ENCODE results near the gene DDIT3. TPM values are rescaled to one million over a fixed set of nuclear protein-coding genes. Genes with fewer than 3 reads are reported as not detected.

Gene DDIT3
- total RNA-seq, 1 experiment from 2014 or later, result 84.7 TPM

GRCh38 chr12:57487597-57488401 lies 32.5 kb downstream of the DDIT3 start, which contains the start of gene MARS1 (continued):
- peak; percentile 90 for TF ChIP-seq SIN3A (IDR thresholded peaks at IDR 0.05; ENCODE audit: low read depth)
- peak; percentile 68 for TF ChIP-seq TCF7L2 (IDR thresholded peaks at IDR 0.05; ENCODE audit: borderline replicate concordance, extremely low read depth, insufficient read depth, insufficient read length)

DNA sequence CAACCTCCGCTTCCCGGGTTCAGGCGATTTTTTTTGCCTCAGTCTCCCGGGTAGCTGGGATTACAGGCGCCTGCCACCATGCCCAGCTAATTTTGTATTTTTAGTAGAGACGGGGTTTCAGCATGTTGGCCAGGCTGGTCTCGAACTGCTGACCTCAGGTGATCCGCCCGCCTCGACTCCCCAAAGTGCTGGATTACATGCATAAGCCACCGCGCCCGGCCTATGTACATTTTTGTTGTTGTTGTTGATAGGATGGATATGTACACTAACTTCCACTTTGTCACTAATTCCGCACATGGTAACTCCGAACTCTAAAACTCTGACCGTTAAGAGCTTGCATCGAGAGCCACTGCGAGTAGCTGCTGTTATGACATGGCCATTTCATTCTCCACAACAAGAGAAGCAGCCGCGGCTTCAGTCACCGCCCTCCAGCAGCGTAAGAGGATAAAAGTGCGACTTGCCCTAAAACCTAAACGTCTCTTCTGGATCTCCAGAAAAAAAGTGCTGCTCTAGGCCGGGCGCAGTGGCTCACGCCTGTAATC lies 33.2 kb downstream of the DDIT3 start:
- ChIA-PET POLR2A (interaction anchor here (0.7 to 1.3 kb wide), 2 partner anchors 30 to 44 kb away, joined by 3 to 4 read pairs; no protein-coding TSS in a partner anchor), CTCF (no interaction called here), RAD21 (ENCODE audit: low non-redundant PET in 1 of 2, low total read pairs in 2 of 2, uncharacterized antibody in 2 of 2, unreplicated experiment in 2 of 2) (no interaction called here)
- Histone ChIP-seq H3K79me2 (ENCODE audit: insufficient read depth, low read length) (peaks cover 36% of the 10 kb centered on the region), H3K4me2 (ENCODE audit: low read length) (peak overlapping the region; percentile 53), H3K4me1 (ENCODE audit: control insufficient read depth in 1 of 2, insufficient read depth in 2 of 2, low read length in 2 of 2) (peaks cover 4 to 14% of the 10 kb centered on the region in 2 experiments; a peak in 3 of 4 replicates), H3K27ac (ENCODE audit: low read depth, low read length) (peak overlapping the region; percentile 30; the same call in 1 of the 2 replicates), H3K9me2 (ENCODE audit: insufficient read depth) (no peaks in the 10 kb centered on the region), H3K9ac (ENCODE audit: low read length) (no peak overlapping the region), H4K20me1 (ENCODE audit: insufficient read depth) (no peaks in the 10 kb centered on the region), H3K27me3 (ENCODE audit: insufficient read depth, low read length) (no peaks in the 10 kb centered on the region), H3K36me3 (ENCODE audit: control insufficient read depth in 1 of 2, insufficient read depth in 2 of 2, low read length in 2 of 2) (peaks cover 16 to 29% of the 10 kb centered on the region in 2 experiments), H3K4me3 (replicated peaks in 1 of 2; ENCODE audit: low read depth in 1 of 2, low read length in 2 of 2) (peak overlapping the region; percentile 23 to 97), H2AFZ (ENCODE audit: low read depth, low read length, poor library complexity, severe bottlenecking) (no peak overlapping the region), H3K9me3 (ENCODE audit: control insufficient read depth in 1 of 2, insufficient read depth in 1 of 2, low read depth in 1 of 2, low read length in 2 of 2) (no peaks in the 10 kb centered on the region)
- DNase-seq (ENCODE audit: low read depth, low spot score), result no peak
- BruUV-seq (replicated peaks), result no TSS peak
- TF ChIP-seq ELF1 (IDR thresholded peaks at IDR 0.05; ENCODE audit: borderline replicate concordance, low read depth) (no peak), ZFX (IDR thresholded peaks at IDR 0.05) (no peak), YY1 (IDR thresholded peaks at IDR 0.05; ENCODE audit: extremely low read depth, insufficient replicate concordance, low read depth, low read length) (no peak), SRF (IDR thresholded peaks at IDR 0.05; ENCODE audit: low read depth) (no peak), SIN3A (IDR thresholded peaks at IDR 0.05; ENCODE audit: low read depth) (no peak), MAX (IDR thresholded peaks at IDR 0.05) (no peak), EZH2phosphoT487 (IDR thresholded peaks at IDR 0.05; ENCODE audit: borderline replicate concordance) (no peak), RAD21 (IDR thresholded peaks at IDR 0.05; ENCODE audit: low read depth) (no peak), POLR2A (IDR thresholded peaks at IDR 0.05; ENCODE audit: borderline replicate concordance, extremely low read depth, insufficient read depth, insufficient read length) (no peak), POLR2AphosphoS5 (IDR thresholded peaks at IDR 0.05; ENCODE audit: low read depth, low read length) (no peak), EGR1 (IDR thresholded peaks at IDR 0.05; ENCODE audit: low read depth) (no peak)
- TF ChIP-seq, protein P1, sequence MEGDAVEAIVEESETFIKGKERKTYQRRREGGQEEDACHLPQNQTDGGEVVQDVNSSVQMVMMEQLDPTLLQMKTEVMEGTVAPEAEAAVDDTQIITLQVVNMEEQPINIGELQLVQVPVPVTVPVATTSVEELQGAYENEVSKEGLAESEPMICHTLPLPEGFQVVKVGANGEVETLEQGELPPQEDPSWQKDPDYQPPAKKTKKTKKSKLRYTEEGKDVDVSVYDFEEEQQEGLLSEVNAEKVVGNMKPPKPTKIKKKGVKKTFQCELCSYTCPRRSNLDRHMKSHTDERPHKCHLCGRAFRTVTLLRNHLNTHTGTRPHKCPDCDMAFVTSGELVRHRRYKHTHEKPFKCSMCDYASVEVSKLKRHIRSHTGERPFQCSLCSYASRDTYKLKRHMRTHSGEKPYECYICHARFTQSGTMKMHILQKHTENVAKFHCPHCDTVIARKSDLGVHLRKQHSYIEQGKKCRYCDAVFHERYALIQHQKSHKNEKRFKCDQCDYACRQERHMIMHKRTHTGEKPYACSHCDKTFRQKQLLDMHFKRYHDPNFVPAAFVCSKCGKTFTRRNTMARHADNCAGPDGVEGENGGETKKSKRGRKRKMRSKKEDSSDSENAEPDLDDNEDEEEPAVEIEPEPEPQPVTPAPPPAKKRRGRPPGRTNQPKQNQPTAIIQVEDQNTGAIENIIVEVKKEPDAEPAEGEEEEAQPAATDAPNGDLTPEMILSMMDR (IDR thresholded peaks at IDR 0.05 in 2 of 3, conservative IDR thresholded peaks at IDR 0.05 in 1 of 3; ENCODE audit: borderline replicate concordance in 1 of 3, insufficient read depth in 1 of 3, low read depth in 2 of 3, low read length in 2 of 3), result no peak
- peak; percentile 28; the same call in 1 of the 2 replicates for ATAC-seq
- intact Hi-C loops (cut with micrococcal nuclease), result loop anchor here (2.0 kb wide), 1 partner anchor 28 kb away; the partner anchor contains the start of gene GLI1

Measured in HCT116 (cell line).